ENCODE data around the gene HSPA12B. TPM values are rescaled to one million over a fixed set of nuclear protein-coding genes. Genes with fewer than 3 reads are reported as not detected.
A peak's percentile ranks its signal among the peaks of the same experiment; 100 is the strongest.

The HSPA12B gene
- total and polyA plus RNA-seq, 2 of the 13 experiments (the other 11 are each of a cell fraction or from before 2014, with no cell fraction given): 0.01 TPM; not detected in 1

- Histone ChIP-seq H3K27me3 (ENCODE audit: control insufficient read depth in 1 of 2, insufficient read depth in 2 of 2, low read length in 2 of 2) (peaks cover 10 to 47% of the 10 kb centered on the region in 2 experiments; a peak in 4 of 5 replicates), H4K20me1 (ENCODE audit: insufficient read depth, low read length) (no peaks in the 10 kb centered on the region), H3K27ac (ENCODE audit: extremely low read length, insufficient read depth, low read length) (no peak overlapping the region), H3K79me2 (ENCODE audit: insufficient read depth, low read length) (no peaks in the 10 kb centered on the region), H3K36me3 (replicated peaks in 1 of 2; ENCODE audit: control insufficient read depth in 1 of 2, insufficient read depth in 2 of 2, low read length in 2 of 2) (peaks cover 0 to 2% of the 10 kb centered on the region in 2 experiments; a peak in 3 of 5 replicates), H3K4me2 (ENCODE audit: low read depth, low read length) (no peak overlapping the region), H2AFZ (ENCODE audit: low read length) (no peak overlapping the region), H3K9me3 (ENCODE audit: low read length) (no peaks in the 10 kb centered on the region), H3K4me3 (replicated peaks in 1 of 3; ENCODE audit: insufficient read depth in 1 of 3, low read depth in 2 of 3, low read length in 3 of 3) (no peak overlapping the region), H3K4me1 (ENCODE audit: insufficient read depth, low read length) (peaks cover 52% of the 10 kb centered on the region), H3K9ac (ENCODE audit: insufficient read depth, low read depth, low read length) (no peak overlapping the region)
- ATAC-seq: no peak
- FAIRE-seq: no peak
- in situ Hi-C loops (cut with HindIII; ENCODE audit: extremely low pct_ligation_motif_present, low pct_unique_long_range_greater_than_20kb): no loop called here
- intact Hi-C loops (cut with micrococcal nuclease; ENCODE audit: unreplicated experiment): no loop called here
- POLR2A ChIA-PET: interaction anchor here (2.2 kb wide), 1 partner anchor 20 kb away, joined by 8 read pairs; the partner anchor contains the start of gene ADISSP
- BruUV-seq (replicated peaks): no TSS peak
- 62% methylated on average over 4 of the region's 16 CpGs for WGBS (ENCODE audit: low lambda C conversion rate)
- CTCF ChIA-PET (ENCODE audit: low intra/inter-chr PET ratio, low total read pairs): interaction anchor here (2.9 kb wide), 1 partner anchor 21 kb away, joined by 10 read pairs; the partner anchor contains the start of gene ADISSP
- DNase-seq (ENCODE audit: low spot score): no peak
- TF ChIP-seq ZNF891 (CRISPR knock-in tag; IDR thresholded peaks at IDR 0.05) (0 out of 2 replicates have a peak, but pooled peaks have one; percentile 15), TEAD2 (CRISPR knock-in tag; IDR thresholded peaks at IDR 0.05) (no peak), SP140L (CRISPR knock-in tag; IDR thresholded peaks at IDR 0.05; ENCODE audit: borderline replicate concordance) (no peak), CREB1 (IDR thresholded peaks at IDR 0.05) (no peak), CREB1 (CRISPR knock-in tag; IDR thresholded peaks at IDR 0.05) (no peak), RERE (CRISPR knock-in tag; IDR thresholded peaks at IDR 0.05; ENCODE audit: low read depth) (no peak), ZNF646 (CRISPR knock-in tag; IDR thresholded peaks at IDR 0.05) (no peak), AGO2 (optimal IDR thresholded peaks at IDR 0.05; ENCODE audit: low read depth, low read length) (peak; percentile 19)
Measured at GRCh38 chr20:3748073-3748472, 15.6 kb downstream of the HSPA12B start.

Data from HepG2 (cell line).